Measurements from ENCODE around the gene KRT27.

DNA sequence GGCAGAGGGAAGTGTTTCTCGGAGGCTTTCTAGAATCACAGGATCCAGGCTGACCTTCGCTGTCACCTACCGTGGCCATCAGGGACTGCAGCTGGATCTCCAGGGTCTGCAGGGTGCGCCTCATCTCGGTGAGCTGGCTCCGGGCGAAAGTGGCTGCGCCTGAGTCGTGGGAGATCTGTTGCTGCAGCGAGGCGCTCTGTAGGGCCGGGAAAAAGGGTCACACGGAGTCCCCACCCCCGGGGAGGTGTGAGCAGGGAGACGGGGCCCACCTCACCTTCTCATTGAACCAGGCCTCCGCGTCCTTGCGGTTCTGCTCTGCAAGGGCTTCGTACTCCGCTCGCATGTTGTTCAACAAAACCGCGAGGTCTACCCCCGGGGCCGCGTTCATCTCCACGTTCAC, 14.5 kb upstream of the KRT27 start:
- TF ChIP-seq, protein P1, sequence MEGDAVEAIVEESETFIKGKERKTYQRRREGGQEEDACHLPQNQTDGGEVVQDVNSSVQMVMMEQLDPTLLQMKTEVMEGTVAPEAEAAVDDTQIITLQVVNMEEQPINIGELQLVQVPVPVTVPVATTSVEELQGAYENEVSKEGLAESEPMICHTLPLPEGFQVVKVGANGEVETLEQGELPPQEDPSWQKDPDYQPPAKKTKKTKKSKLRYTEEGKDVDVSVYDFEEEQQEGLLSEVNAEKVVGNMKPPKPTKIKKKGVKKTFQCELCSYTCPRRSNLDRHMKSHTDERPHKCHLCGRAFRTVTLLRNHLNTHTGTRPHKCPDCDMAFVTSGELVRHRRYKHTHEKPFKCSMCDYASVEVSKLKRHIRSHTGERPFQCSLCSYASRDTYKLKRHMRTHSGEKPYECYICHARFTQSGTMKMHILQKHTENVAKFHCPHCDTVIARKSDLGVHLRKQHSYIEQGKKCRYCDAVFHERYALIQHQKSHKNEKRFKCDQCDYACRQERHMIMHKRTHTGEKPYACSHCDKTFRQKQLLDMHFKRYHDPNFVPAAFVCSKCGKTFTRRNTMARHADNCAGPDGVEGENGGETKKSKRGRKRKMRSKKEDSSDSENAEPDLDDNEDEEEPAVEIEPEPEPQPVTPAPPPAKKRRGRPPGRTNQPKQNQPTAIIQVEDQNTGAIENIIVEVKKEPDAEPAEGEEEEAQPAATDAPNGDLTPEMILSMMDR (IDR thresholded peaks at IDR 0.05): no peak
- TF ChIP-seq EZH2 (IDR thresholded peaks at IDR 0.05): no peak
- no peak for TF ChIP-seq EZH2phosphoT487 (IDR thresholded peaks at IDR 0.05)
